ENCODE measurements around the gene SEMA4D.

SEMA4D gene

GRCh38 chr9:89353989-89354388 lies 143.9 kb downstream of the SEMA4D start:
- no peak overlapping the region for H3K27ac ChIP-seq
- TF ChIP-seq ZFX (IDR thresholded peaks at IDR 0.05; ENCODE audit: borderline replicate concordance) (no peak), CTCF (IDR thresholded peaks at IDR 0.05) (no peak)

GRCh38 chr9:89352874-89353649 lies 144.9 kb downstream of the SEMA4D start:
- no peak for TF ChIP-seq ZFX (IDR thresholded peaks at IDR 0.05; ENCODE audit: borderline replicate concordance)
- no peak for TF ChIP-seq CTCF (IDR thresholded peaks at IDR 0.05)
- H3K27ac ChIP-seq = no peak overlapping the region

GRCh38 chr9:89352451-89352850 lies 145.5 kb downstream of the SEMA4D start:
- TF ChIP-seq ZFX (IDR thresholded peaks at IDR 0.05; ENCODE audit: borderline replicate concordance) (no peak), CTCF (IDR thresholded peaks at IDR 0.05) (no peak)
- no peak overlapping the region for H3K27ac ChIP-seq

DNA sequence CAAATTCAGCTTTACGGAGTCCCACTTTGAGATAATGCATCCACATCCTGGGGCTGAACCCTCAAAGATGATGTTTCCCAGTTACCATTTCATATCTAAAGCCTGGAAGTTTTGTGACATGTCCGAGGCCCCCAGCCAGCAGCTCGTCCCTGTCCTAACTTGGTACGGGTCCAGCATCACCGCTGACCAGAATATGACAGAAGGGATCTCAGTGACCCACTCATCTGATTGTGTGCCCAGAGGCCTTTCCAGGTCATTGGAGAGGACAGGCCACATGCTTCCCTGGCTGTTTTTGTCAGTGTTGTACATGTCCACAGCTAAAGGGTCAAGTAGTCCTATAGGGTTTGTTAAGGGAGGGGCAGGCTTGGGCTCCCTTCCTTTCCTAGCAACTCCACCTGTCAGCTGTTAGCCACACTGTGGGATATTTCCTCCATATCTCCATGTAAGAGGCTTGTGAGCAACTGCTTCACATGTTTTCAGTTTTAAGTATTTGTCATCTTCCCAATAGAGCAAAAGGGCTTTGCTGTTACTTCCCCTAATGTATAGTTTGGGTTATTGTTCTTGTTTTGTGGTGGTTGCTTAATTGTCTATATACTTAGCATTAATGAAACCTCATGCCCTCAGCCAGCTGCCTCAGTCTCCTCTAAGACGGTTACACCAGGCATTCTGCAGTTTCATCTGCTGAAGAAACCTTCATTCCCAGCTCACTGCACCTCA lies 146.2 kb downstream of the SEMA4D start:
- TF ChIP-seq CTCF (IDR thresholded peaks at IDR 0.05) (no peak), ZFX (IDR thresholded peaks at IDR 0.05; ENCODE audit: borderline replicate concordance) (no peak)

DNA sequence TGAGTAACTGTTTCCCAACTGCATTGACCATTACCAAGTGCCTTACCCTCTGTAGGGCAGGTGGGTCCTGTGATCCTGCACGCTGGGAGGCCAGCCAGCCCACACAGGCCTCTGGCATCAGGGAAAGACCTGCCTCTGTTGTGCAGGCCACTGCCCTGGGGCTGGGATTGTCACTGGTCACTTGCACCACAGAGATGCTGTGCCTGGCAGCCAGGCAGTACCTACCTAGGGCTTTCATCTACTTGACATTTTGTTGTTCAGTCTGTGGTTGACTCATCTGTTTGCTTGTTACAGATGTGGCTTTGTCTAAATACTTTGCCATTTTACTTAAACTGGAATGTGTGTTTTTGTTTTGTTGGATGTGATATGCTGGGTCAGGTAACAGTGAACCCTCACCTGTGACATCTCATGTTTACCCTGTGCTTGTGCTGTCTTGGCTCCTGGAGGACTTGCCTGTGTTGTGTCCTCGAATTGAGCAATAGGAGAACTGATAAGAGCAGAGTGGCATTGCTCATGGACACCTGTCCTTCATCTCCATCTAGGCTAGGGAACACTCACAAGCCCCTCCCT lies 146.8 kb downstream of the SEMA4D start:
- TF ChIP-seq ZFX (IDR thresholded peaks at IDR 0.05; ENCODE audit: borderline replicate concordance) (no peak), CTCF (IDR thresholded peaks at IDR 0.05) (no peak)

More for the DNA sequence above, 146.2 kb downstream of the SEMA4D start:
- H3K27ac ChIP-seq = no peak overlapping the region

GRCh38 chr9:89349607-89350006 lies 148.3 kb downstream of the SEMA4D start:
- H3K27ac ChIP-seq = no peak overlapping the region
- no peak for TF ChIP-seq CTCF (IDR thresholded peaks at IDR 0.05)
- no peak for TF ChIP-seq ZFX (IDR thresholded peaks at IDR 0.05; ENCODE audit: borderline replicate concordance)

More for the DNA sequence above, 146.8 kb downstream of the SEMA4D start:
- no peak overlapping the region for H3K27ac ChIP-seq

- no peak for TF ChIP-seq CTCF (IDR thresholded peaks at IDR 0.05)
- no peak for TF ChIP-seq ZFX (IDR thresholded peaks at IDR 0.05; ENCODE audit: borderline replicate concordance)
- H3K27ac ChIP-seq = no peak overlapping the region
Measured at GRCh38 chr9:89347651-89348050, 150.3 kb downstream of the SEMA4D start.
